ENCODE data around the gene WNK2. TPM values are rescaled to one million over a fixed set of nuclear protein-coding genes. Genes with fewer than 3 reads are reported as not detected.

Gene WNK2
- total and polyA plus RNA-seq, 2 donors (not counting 3 experiments of a cell fraction or from before 2014, with no cell fraction given): not detected

GRCh38 chr9:93252116-93252780 lies 68.3 kb downstream of the WNK2 start:
- H3K79me2 ChIP-seq (ENCODE audit: control insufficient read depth, insufficient read depth, low read length): no peaks in the 10 kb centered on the region
- no peak overlapping the region for H3K4me2 ChIP-seq (ENCODE audit: insufficient read depth, low read length)
- H4K20me1 ChIP-seq (replicated peaks; ENCODE audit: control insufficient read depth, extremely low read depth, insufficient read depth, low read length): no peaks in the 10 kb centered on the region
- no peaks in the 10 kb centered on the region for H3K9me3 ChIP-seq (replicated peaks; ENCODE audit: control insufficient read depth, insufficient read depth, low read length)
- no peaks in the 10 kb centered on the region for H3K9me1 ChIP-seq (replicated peaks; ENCODE audit: control insufficient read depth, extremely low read depth, insufficient read depth, low read length)
- intact Hi-C loops (cut with micrococcal nuclease): no loop called here
- H3K4me1 ChIP-seq (ENCODE audit: control insufficient read depth, extremely low read depth, insufficient read depth, low read length): no peaks in the 10 kb centered on the region
- no peaks in the 10 kb centered on the region for H3K36me3 ChIP-seq (ENCODE audit: control insufficient read depth in 2 of 2, extremely low read depth in 1 of 2, insufficient read depth in 2 of 2, low read length in 2 of 2)
- FAIRE-seq (no peak), DNase-seq (ENCODE audit: low read depth, low spot score) (no peak)
- H3K27me3 ChIP-seq (ENCODE audit: control insufficient read depth in 2 of 2, insufficient read depth in 2 of 2, low read length in 2 of 2): no peaks in the 10 kb centered on the region
- dilution Hi-C loops (cut with MboI; ENCODE audit: extremely low pct_ligation_motif_present, low sequenced_read_pairs): no loop called here
- TF ChIP-seq MYC (IDR thresholded peaks at IDR 0.05; ENCODE audit: low read depth, low read length) (no peak), GATA2 (IDR thresholded peaks at IDR 0.05; ENCODE audit: insufficient read depth, insufficient read length, low read depth, low read length) (no peak), POLR2A (IDR thresholded peaks at IDR 0.05; ENCODE audit: low read depth, low read length) (no peak), FOS (IDR thresholded peaks at IDR 0.05; ENCODE audit: borderline replicate concordance, insufficient read depth, low read length) (no peak), POLR2AphosphoS5 (IDR thresholded peaks at IDR 0.05; ENCODE audit: insufficient read depth, low read depth, low read length) (no peak), CTCF (IDR thresholded peaks at IDR 0.05; ENCODE audit: extremely low read depth in 1 of 2, insufficient read depth in 1 of 2, low read depth in 1 of 2, low read length in 2 of 2) (no peak), EZH2 (IDR thresholded peaks at IDR 0.05; ENCODE audit: borderline replicate concordance, low read depth, low read length, severe bottlenecking) (no peak), MAX (IDR thresholded peaks at IDR 0.05; ENCODE audit: insufficient read depth, insufficient read length) (no peak), JUN (IDR thresholded peaks at IDR 0.05; ENCODE audit: borderline replicate concordance, insufficient read depth, insufficient read length, low read depth) (no peak)
- no peak overlapping the region for H3K4me3 ChIP-seq (replicated peaks in 1 of 3; ENCODE audit: insufficient read depth in 1 of 3, low read depth in 1 of 3, low read length in 3 of 3)
- no peak overlapping the region for H3K9ac ChIP-seq (replicated peaks; ENCODE audit: extremely low read depth, insufficient read depth, low read length)
- no peak overlapping the region for H2AFZ ChIP-seq (ENCODE audit: low read depth, low read length)
- ChIA-PET POLR2A (no interaction called here), CTCF (no interaction called here)
- BruUV-seq (replicated peaks): no TSS peak
- H3K27ac ChIP-seq (ENCODE audit: insufficient read depth, low read depth, low read length): no peak overlapping the region

Data from endothelial cell of umbilical vein (primary cell).